Progenitor cell of endocrine pancreas (in vitro differentiated cells): Measurements from ENCODE around the gene FUZ. TPM values are rescaled to one million over a fixed set of nuclear protein-coding genes. Genes with fewer than 3 reads are reported as not detected.

Experiments used
- DNase-seq: peaks from one replicate; pipeline ENCODE4 v3.0.0; 2021; ENCODE audit warnings: low spot score; ENCODE audit not compliant: unreplicated experiment
- H3K27ac Mint-ChIP-seq: 2 replicates; pipeline ENCODE4 v1.8.0; 2021; ENCODE audit warnings: mild to moderate bottlenecking, moderate library complexity, mixed read lengths
- H3K27me3 Mint-ChIP-seq: 2 replicates; pipeline ENCODE4 v1.8.0; 2021; ENCODE audit warnings: mixed read lengths
- H3K36me3 Mint-ChIP-seq: 2 replicates; pipeline ENCODE4 v1.8.0; 2022; ENCODE audit warnings: mixed read lengths; ENCODE audit not compliant: insufficient read depth
- H3K4me1 Mint-ChIP-seq: 2 replicates; pipeline ENCODE4 v1.8.0; 2021; ENCODE audit warnings: low read depth, mixed read lengths
- H3K4me3 Mint-ChIP-seq: 2 replicates; pipeline ENCODE4 v1.8.0; 2021; ENCODE audit warnings: low read depth, mild to moderate bottlenecking, moderate library complexity, mixed read lengths
- H3K9me3 Mint-ChIP-seq: 2 replicates; pipeline ENCODE4 v1.8.0; 2021; ENCODE audit warnings: low read depth, mixed read lengths
- total RNA-seq: library from RNA; stranded (reverse); gene quantifications from 2 replicates; pipeline ENCODE4 v1.2.1, GENCODE V29; 2021
- TF ChIP-seq, protein P1 (sequence below): fragments of 200-600 bp; sonication (generic); IDR thresholded peaks from one replicate; pipeline ENCODE4 v1.5.0; 2021; ENCODE audit warnings: antibody characterized with exemption, mild to moderate bottlenecking; ENCODE audit not compliant: unreplicated experiment

The FUZ gene
- total RNA-seq, 1 donor from 2014 or later, result 40.0 TPM

DNA sequence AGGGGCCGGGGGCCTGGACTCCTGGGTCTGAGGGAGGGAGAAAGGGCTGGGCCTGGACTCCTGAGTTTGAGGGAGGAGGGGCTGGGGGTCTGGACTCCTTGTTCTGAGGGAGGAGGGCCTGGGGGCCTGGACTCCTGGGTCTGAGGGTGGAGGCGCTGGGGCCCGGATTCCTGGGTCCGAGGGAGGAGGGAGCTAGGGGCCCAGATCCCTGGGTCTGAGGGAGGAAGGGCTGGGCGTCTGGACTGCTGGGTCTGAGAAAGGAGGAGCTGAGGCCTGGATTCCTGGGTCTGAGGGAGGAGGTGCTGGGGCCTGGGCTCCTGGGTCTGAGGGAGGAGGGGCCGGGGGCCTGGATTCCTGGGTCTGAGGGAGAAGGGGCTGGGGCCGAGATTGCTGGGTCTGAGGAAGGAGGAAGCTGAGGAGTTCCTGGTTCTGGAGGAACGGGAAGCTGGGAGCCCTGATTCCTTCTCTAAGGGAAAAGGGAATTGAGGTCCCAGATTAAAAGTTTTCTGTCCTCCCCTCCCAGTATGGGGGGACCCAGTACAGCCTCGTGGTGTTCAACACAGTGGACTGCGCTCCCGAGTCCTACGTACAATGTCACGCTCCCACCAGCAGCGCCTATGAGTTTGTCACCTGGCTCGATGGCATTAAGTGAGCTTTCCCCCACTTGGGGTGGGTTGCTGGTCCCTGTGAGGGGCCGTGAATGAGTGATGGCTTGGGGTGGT lies 5.7 kb upstream of the FUZ start:
- H3K27me3 Mint-ChIP-seq, result no peaks in the 10 kb centered on the region
- H3K27ac Mint-ChIP-seq, result peak overlapping the region; percentile 99
- no peaks in the 10 kb centered on the region for H3K9me3 Mint-ChIP-seq
- TF ChIP-seq, protein P1, sequence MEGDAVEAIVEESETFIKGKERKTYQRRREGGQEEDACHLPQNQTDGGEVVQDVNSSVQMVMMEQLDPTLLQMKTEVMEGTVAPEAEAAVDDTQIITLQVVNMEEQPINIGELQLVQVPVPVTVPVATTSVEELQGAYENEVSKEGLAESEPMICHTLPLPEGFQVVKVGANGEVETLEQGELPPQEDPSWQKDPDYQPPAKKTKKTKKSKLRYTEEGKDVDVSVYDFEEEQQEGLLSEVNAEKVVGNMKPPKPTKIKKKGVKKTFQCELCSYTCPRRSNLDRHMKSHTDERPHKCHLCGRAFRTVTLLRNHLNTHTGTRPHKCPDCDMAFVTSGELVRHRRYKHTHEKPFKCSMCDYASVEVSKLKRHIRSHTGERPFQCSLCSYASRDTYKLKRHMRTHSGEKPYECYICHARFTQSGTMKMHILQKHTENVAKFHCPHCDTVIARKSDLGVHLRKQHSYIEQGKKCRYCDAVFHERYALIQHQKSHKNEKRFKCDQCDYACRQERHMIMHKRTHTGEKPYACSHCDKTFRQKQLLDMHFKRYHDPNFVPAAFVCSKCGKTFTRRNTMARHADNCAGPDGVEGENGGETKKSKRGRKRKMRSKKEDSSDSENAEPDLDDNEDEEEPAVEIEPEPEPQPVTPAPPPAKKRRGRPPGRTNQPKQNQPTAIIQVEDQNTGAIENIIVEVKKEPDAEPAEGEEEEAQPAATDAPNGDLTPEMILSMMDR, result no peak
- DNase-seq, result no peak
- H3K36me3 Mint-ChIP-seq, result peaks cover 5% of the 10 kb centered on the region
- peaks cover 22% of the 10 kb centered on the region for H3K4me1 Mint-ChIP-seq
- H3K4me3 Mint-ChIP-seq, result peak overlapping the region; percentile 99

DNA sequence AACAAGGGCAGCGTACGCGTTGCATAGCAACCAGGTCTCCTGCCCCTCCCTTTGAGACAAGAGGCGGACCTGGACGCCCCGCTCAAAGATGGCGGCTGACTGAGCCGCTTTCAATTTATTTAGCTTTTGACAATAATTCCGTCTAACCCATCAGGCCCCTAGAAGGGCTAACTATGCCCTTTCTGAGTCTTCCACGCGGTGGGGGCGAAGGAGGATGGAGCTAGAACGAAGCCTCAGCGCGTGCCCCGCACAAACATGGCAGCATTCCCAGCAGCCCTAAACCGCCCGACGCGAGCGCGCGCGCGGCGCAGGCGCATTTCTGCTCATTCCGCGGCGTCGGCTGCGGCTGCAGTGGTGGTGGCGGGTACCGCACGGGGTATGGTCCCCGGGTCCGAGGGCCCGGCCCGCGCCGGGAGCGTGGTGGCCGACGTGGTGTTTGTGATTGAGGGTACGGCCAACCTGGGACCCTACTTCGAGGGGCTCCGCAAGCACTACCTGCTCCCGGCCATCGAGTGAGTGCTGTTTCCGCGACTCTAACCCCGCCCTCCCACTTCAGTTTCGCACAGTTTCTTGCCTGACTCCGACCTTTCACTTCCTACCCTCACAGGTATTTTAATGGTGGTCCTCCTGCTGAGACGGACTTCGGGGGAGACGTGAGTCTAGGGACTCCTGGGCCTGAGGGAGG lies 5.0 kb upstream of the FUZ start, which contains the start of gene MED25:
MED25 (plus strand) TSS at position 326 of the 685 bp plus-strand sequence; CDS start at position 379, 53 bp downstream.
- TF ChIP-seq, protein P1, result peak; percentile 41
- Mint-ChIP-seq H3K27me3 (no peaks in the 10 kb centered on the region), H3K9me3 (no peaks in the 10 kb centered on the region), H3K4me3 (peak within 1 kb of the TSS; percentile 99), H3K27ac (peak within 1 kb of the TSS; percentile 99), H3K4me1 (peaks cover 22% of the 10 kb centered on the region), H3K36me3 (peaks cover 5% of the 10 kb centered on the region)
- peak; percentile 82 for DNase-seq

- Mint-ChIP-seq H3K4me1 (peaks cover 26% of the 10 kb centered on the region), H3K4me3 (no peak overlapping the region), H3K27ac (peak overlapping the region; percentile 16), H3K9me3 (no peaks in the 10 kb centered on the region), H3K27me3 (no peaks in the 10 kb centered on the region), H3K36me3 (peaks cover 5% of the 10 kb centered on the region)
- no peak for DNase-seq
- TF ChIP-seq, protein P1, result no peak
Measured at GRCh38 chr19:49816590-49816989, 3.5 kb upstream of the FUZ start.

GRCh38 chr19:49814010-49814409 lies 918 bp upstream of the FUZ start:
- H3K4me3 Mint-ChIP-seq, result peak overlapping the region; percentile 39
- no peak for DNase-seq
- peaks cover 17% of the 10 kb centered on the region for H3K4me1 Mint-ChIP-seq
- H3K9me3 Mint-ChIP-seq, result no peaks in the 10 kb centered on the region
- TF ChIP-seq, protein P1, result no peak
- H3K27me3 Mint-ChIP-seq, result no peaks in the 10 kb centered on the region
- peak overlapping the region; percentile 59 for H3K27ac Mint-ChIP-seq
- no peaks in the 10 kb centered on the region for H3K36me3 Mint-ChIP-seq

GRCh38 chr19:49812452-49812996 lies 568 bp downstream of the FUZ start:
- peaks cover 17% of the 10 kb centered on the region for H3K4me1 Mint-ChIP-seq
- peak overlapping the region; percentile 20 for H3K27ac Mint-ChIP-seq
- peak overlapping the region; percentile 98 for H3K4me3 Mint-ChIP-seq
- DNase-seq, result no peak
- TF ChIP-seq, protein P1, result no peak
- no peaks in the 10 kb centered on the region for H3K27me3 Mint-ChIP-seq
- no peaks in the 10 kb centered on the region for H3K36me3 Mint-ChIP-seq
- H3K9me3 Mint-ChIP-seq, result no peaks in the 10 kb centered on the region
